Stimulated activated CD8-positive, alpha-beta memory T cell treated with anti-CD3 and anti-CD28 coated beads, Interleukin-15, amount 100 ng/mL, for 24 hours (primary cell): Measurements from ENCODE around the gene RIPK4.

Experiments
- DNase-seq: peaks from one replicate; pipeline ENCODE4 v3.0.0-alpha.2; 2020; ENCODE audit warnings: low read depth

Gene RIPK4

GRCh38 chr21:41691205-41692184, 75.4 kb downstream of the RIPK4 start:
- DNase-seq: no peak
